GM23338 (cell line): Measurements from ENCODE around the gene PFKFB2. TPM values are rescaled to one million over a fixed set of nuclear protein-coding genes. Genes with fewer than 3 reads are reported as not detected.

ENCODE experiments used
- ATAC-seq: fragments of 200-7000 bp; cut with Tn5 transposase; 3 replicates; pipeline ENCODE4 v1.9.1; 2020
- DNase-seq: peaks from one replicate; pipeline ENCODE4 v3.0.0-alpha.2; 2015; ENCODE audit warnings: low spot score
- H2AFZ ChIP-seq: fragments of 200-600 bp; sonication (generic); 2 replicates; pipeline ENCODE4 v1.8.0; 2016; ENCODE audit warnings: antibody characterized with exemption, mild to moderate bottlenecking, moderate library complexity
- H3F3A ChIP-seq: fragments of 200-600 bp; sonication (generic); replicated peaks from 2 replicates; pipeline ENCODE4 v1.8.0; 2017; ENCODE audit warnings: antibody characterized with exemption, mixed run types, low read depth
- H3K27ac ChIP-seq: fragments of 200-600 bp; sonication (generic); 2 replicates; pipeline ENCODE4 v1.6.1; 2016; ENCODE audit warnings: low read depth
- H3K27me3 ChIP-seq: fragments of 200-600 bp; sonication (generic); 2 replicates; pipeline ENCODE4 v1.8.0; 2016; ENCODE audit warnings: mild to moderate bottlenecking, mixed run types, moderate library complexity; ENCODE audit not compliant: insufficient read depth
- H3K36me3 ChIP-seq: fragments of 200-600 bp; sonication (generic); 2 replicates; pipeline ENCODE4 v1.8.0; 2016; ENCODE audit warnings: mild to moderate bottlenecking; ENCODE audit not compliant: insufficient read depth
- H3K4me1 ChIP-seq: fragments of 200-600 bp; sonication (generic); 2 replicates; pipeline ENCODE4 v1.8.0; 2016; ENCODE audit warnings: mild to moderate bottlenecking, moderate library complexity; ENCODE audit not compliant: insufficient read depth
- H3K4me2 ChIP-seq: fragments of 200-600 bp; sonication (generic); 2 replicates; pipeline ENCODE4 v1.7.1; 2017; ENCODE audit warnings: mixed run types
- H3K4me3 ChIP-seq: fragments of 200-600 bp; sonication (generic); 2 replicates; pipeline ENCODE4 v1.6.1; 2016; ENCODE audit warnings: mixed run types
- H3K79me2 ChIP-seq: fragments of 200-600 bp; sonication (generic); replicated peaks from 2 replicates; pipeline ENCODE4 v1.8.0; 2017; ENCODE audit warnings: mild to moderate bottlenecking; ENCODE audit not compliant: insufficient read depth
- H3K9me2 ChIP-seq: fragments of 200-600 bp; sonication (generic); 2 replicates; pipeline ENCODE4 v1.8.0; 2017; ENCODE audit not compliant: insufficient read depth
- H4K20me1 ChIP-seq: fragments of 200-600 bp; sonication (generic); replicated peaks from 2 replicates; pipeline ENCODE4 v1.8.0; 2017; ENCODE audit warnings: mild to moderate bottlenecking; ENCODE audit not compliant: insufficient read depth
- H3K27ac Mint-ChIP-seq: 2 replicates; pipeline ENCODE4 v1.8.0; 2020; ENCODE audit warnings: inconsistent platforms, mild to moderate bottlenecking, moderate library complexity, mixed read lengths
- H3K27me3 Mint-ChIP-seq: 3 replicates; pipeline ENCODE4 v1.8.0; 2022; ENCODE audit warnings: low read depth, mild to moderate bottlenecking, moderate library complexity, mixed read lengths, inconsistent platforms; ENCODE audit not compliant: insufficient read depth, poor library complexity
- H3K36me3 Mint-ChIP-seq: 3 replicates; pipeline ENCODE4 v1.8.0; 2021; ENCODE audit warnings: low read depth, mild to moderate bottlenecking, inconsistent platforms, moderate library complexity, mixed read lengths
- H3K4me1 Mint-ChIP-seq: 3 replicates; pipeline ENCODE4 v1.8.0; 2020; ENCODE audit warnings: mild to moderate bottlenecking, inconsistent platforms, mixed read lengths
- H3K4me3 Mint-ChIP-seq: 3 replicates; pipeline ENCODE4 v1.8.0; 2021; ENCODE audit warnings: moderate library complexity, mild to moderate bottlenecking, inconsistent platforms, mixed read lengths
- H3K9me3 Mint-ChIP-seq: 3 replicates; pipeline ENCODE4 v1.8.0; 2020; ENCODE audit warnings: moderate library complexity, mild to moderate bottlenecking, inconsistent platforms, mixed read lengths
- EZH2 ChIP-seq: fragments of 200-600 bp; sonication (generic); IDR thresholded peaks from one replicate; pipeline ENCODE4 v1.8.0; 2017; ENCODE audit warnings: antibody characterized with exemption, mild to moderate bottlenecking, low read depth; ENCODE audit not compliant: unreplicated experiment
- REST ChIP-seq: IDR thresholded peaks from one replicate; pipeline ENCODE4 v1.6.1; 2018; ENCODE audit warnings: antibody characterized with exemption; ENCODE audit not compliant: unreplicated experiment
- STAT1 ChIP-seq: IDR thresholded peaks from one replicate; pipeline ENCODE4 v1.6.1; 2016; ENCODE audit warnings: antibody characterized with exemption; ENCODE audit not compliant: unreplicated experiment
- polyA plus RNA-seq: library from polyadenylated mRNA; unstranded; fragments of >200 nt; fragmentation: Nextera tagmentation; extraction: Ambion mirVana; gene quantifications from 2 replicates; pipeline ENCODE4 v1.2.1, GENCODE V29; 2016
- total RNA-seq: library from RNA; depleted of rRNA; stranded (reverse); fragments of >200 nt; shearing (Covaris generic); gene quantifications from 2 replicates; pipeline ENCODE4 v1.2.3, GENCODE V29; 2014; rRNA removed

The PFKFB2 gene
- total and polyA plus RNA-seq, 2 experiments from 2014 or later, result 4.9 to 14.8 TPM

DNA sequence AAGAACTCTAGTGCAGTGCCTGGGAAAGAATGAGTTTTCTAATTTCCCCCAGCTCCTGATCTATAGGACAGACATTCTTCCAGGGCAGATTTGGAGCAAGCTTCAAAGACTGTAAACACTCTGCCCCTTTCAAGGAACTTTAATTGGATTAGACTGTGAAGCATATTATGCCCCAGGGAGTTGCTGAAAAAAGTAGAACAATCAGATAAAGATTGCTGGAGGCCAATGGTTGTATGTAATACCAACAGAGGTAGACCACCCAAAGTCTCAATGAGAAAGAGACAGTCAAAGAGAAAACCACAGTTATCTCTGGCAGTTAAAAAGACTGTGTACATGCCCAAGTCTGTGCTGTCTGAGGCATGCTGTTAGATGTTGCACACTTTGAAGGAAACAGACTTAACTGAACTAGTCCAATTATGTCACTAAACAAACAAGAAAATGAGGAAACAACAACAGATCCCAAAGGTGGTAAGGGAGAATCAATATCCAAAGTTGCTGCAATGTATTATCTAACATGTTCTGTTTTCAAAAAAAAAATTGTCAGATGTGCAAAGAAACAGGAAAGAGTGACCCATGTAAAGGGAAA is 75.4 kb downstream of the PFKFB2 start:
- ATAC-seq (no peak), DNase-seq (no peak)
- H3K79me2 ChIP-seq, result no peaks in the 10 kb centered on the region
- no peaks in the 10 kb centered on the region for H3K27me3 ChIP-seq
- Mint-ChIP-seq H3K27me3 (peaks cover 4% of the 10 kb centered on the region), H3K9me3 (peaks cover 9% of the 10 kb centered on the region; the same call in 2 of the 3 replicates), H3K4me1 (no peaks in the 10 kb centered on the region; the same call in 2 of the 3 replicates), H3K4me3 (no peak overlapping the region), H3K36me3 (peaks cover 9% of the 10 kb centered on the region; the same call in 2 of the 3 replicates), H3K27ac (no peak overlapping the region)
- H3K9me2 ChIP-seq, result no peaks in the 10 kb centered on the region
- H3K36me3 ChIP-seq, result no peaks in the 10 kb centered on the region
- H3K4me1 ChIP-seq, result no peaks in the 10 kb centered on the region
- H4K20me1 ChIP-seq, result no peaks in the 10 kb centered on the region
- H3K4me2 ChIP-seq, result no peak overlapping the region
- H3K27ac ChIP-seq, result no peak overlapping the region
- TF ChIP-seq EZH2, result no peak
- no peak overlapping the region for H2AFZ ChIP-seq
- H3F3A ChIP-seq, result no peaks in the 10 kb centered on the region
- H3K4me3 ChIP-seq, result no peak overlapping the region

DNA sequence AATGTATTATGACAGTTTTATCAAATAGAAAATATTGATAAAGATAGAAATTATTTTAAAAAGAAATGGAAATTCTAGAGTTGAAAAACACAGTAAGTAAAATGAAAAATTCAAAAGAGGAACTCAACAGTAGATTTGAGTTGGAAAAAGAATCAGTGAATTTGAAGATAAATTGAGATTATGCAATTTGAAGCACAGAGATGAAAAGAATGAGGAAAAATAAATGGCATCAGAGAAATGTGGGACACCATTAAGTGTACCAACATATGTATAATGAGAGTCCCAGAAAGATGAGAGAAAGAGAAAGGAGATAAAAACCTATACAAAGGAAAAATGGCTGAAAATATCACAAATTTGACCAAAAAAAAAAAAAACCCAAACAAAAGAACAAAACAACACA is 76.0 kb downstream of the PFKFB2 start:
- H3K36me3 ChIP-seq, result no peaks in the 10 kb centered on the region
- H3K4me3 Mint-ChIP-seq, result no peak overlapping the region
- no peak overlapping the region for H3K27ac ChIP-seq
- H3K27me3 Mint-ChIP-seq, result peaks cover 4% of the 10 kb centered on the region
- H3K79me2 ChIP-seq, result no peaks in the 10 kb centered on the region
- no peaks in the 10 kb centered on the region for H4K20me1 ChIP-seq
- no peak overlapping the region for H3K4me2 ChIP-seq
- DNase-seq, result no peak
- H3F3A ChIP-seq, result no peaks in the 10 kb centered on the region
- no peak for ATAC-seq
- H3K27ac Mint-ChIP-seq, result no peak overlapping the region
- H3K4me1 Mint-ChIP-seq, result no peaks in the 10 kb centered on the region; the same call in 2 of the 3 replicates
- peaks cover 9% of the 10 kb centered on the region; the same call in 2 of the 3 replicates for H3K36me3 Mint-ChIP-seq
- H2AFZ ChIP-seq, result no peak overlapping the region
- TF ChIP-seq REST (no peak), STAT1 (no peak)
- no peak overlapping the region for H3K4me3 ChIP-seq
- no peaks in the 10 kb centered on the region for H3K27me3 ChIP-seq
- H3K9me3 Mint-ChIP-seq, result peaks cover 9% of the 10 kb centered on the region; the same call in 2 of the 3 replicates
- H3K9me2 ChIP-seq, result no peaks in the 10 kb centered on the region
- H3K4me1 ChIP-seq, result no peaks in the 10 kb centered on the region

Other genes starting within 250 kb of the PFKFB2 start
- not detected in 2 replicates for gene IL20, start 187.7 kb upstream of the PFKFB2 start, total RNA-seq
- gene IL20, start 187.7 kb upstream of the PFKFB2 start, polyA plus RNA-seq, result not detected in 2 replicates
- gene IL24, start 155.8 kb upstream of the PFKFB2 start, total RNA-seq, result not detected in 2 replicates
- not detected in 2 replicates for gene IL24, start 155.8 kb upstream of the PFKFB2 start, polyA plus RNA-seq
- gene FCMR, start 131.3 kb upstream of the PFKFB2 start, total RNA-seq, result not detected in 2 replicates
- gene FCMR, start 131.3 kb upstream of the PFKFB2 start, polyA plus RNA-seq, result 0.43 and 0.84 TPM in 2 replicates
- not detected in 2 replicates for gene PIGR, start 106.8 kb upstream of the PFKFB2 start, total RNA-seq
- not detected in 2 replicates for gene PIGR, start 106.8 kb upstream of the PFKFB2 start, polyA plus RNA-seq
- not detected in 2 replicates for gene FCAMR, start 82.8 kb upstream of the PFKFB2 start, total RNA-seq
- gene FCAMR, start 82.8 kb upstream of the PFKFB2 start, polyA plus RNA-seq, result not detected in 2 replicates
- 4.0 and 5.3 TPM in 2 replicates for gene C1orf116, start 20.5 kb upstream of the PFKFB2 start, total RNA-seq
- gene C1orf116, start 20.5 kb upstream of the PFKFB2 start, polyA plus RNA-seq, result 2.2 and 2.3 TPM in 2 replicates
- 19.7 and 21.9 TPM in 2 replicates for gene YOD1, start 2.1 kb upstream of the PFKFB2 start, total RNA-seq
- 3.9 and 4.6 TPM in 2 replicates for gene YOD1, start 2.1 kb upstream of the PFKFB2 start, polyA plus RNA-seq
- not detected in 2 replicates for gene C4BPB, start 35.6 kb downstream of the PFKFB2 start, total RNA-seq
- not detected in 2 replicates for gene C4BPB, start 35.6 kb downstream of the PFKFB2 start, polyA plus RNA-seq
- not detected in 2 replicates for gene C4BPA, start 51.0 kb downstream of the PFKFB2 start, total RNA-seq
- gene C4BPA, start 51.0 kb downstream of the PFKFB2 start, polyA plus RNA-seq, result not detected in 2 replicates